ENCODE measurements around the gene DLEC1.
A peak's percentile ranks its signal among the peaks of the same experiment; 100 is the strongest.

The DLEC1 gene

GRCh38 chr3:38105525-38105924, 66.5 kb downstream of the DLEC1 start:
- no peak for DNase-seq (ENCODE audit: low read depth in 1 of 2, low spot score in 1 of 2)

GRCh38 chr3:38107911-38108648, 69.1 kb downstream of the DLEC1 start:
- no peak for DNase-seq (ENCODE audit: low read depth in 1 of 2, low spot score in 1 of 2)

- no peak for DNase-seq (ENCODE audit: low read depth in 1 of 2, low spot score in 1 of 2)
Observed at GRCh38 chr3:38108649-38109579, 69.9 kb downstream of the DLEC1 start.

- no peak for DNase-seq (ENCODE audit: low read depth in 1 of 2, low spot score in 1 of 2)
Observed at GRCh38 chr3:38109580-38110313, 70.7 kb downstream of the DLEC1 start.

GRCh38 chr3:38110314-38111050, 71.5 kb downstream of the DLEC1 start:
- no peak for DNase-seq (ENCODE audit: low read depth in 1 of 2, low spot score in 1 of 2)

GRCh38 chr3:38111201-38111600, 72.2 kb downstream of the DLEC1 start:
- DNase-seq (ENCODE audit: low read depth in 1 of 2, low spot score in 1 of 2) = no peak

- DNase-seq (ENCODE audit: low read depth in 1 of 2, low spot score in 1 of 2) = no peak
Observed at GRCh38 chr3:38111696-38112377, 72.8 kb downstream of the DLEC1 start.

GRCh38 chr3:38112378-38112761, 73.4 kb downstream of the DLEC1 start:
- no peak for DNase-seq (ENCODE audit: low read depth in 1 of 2, low spot score in 1 of 2)

GRCh38 chr3:38114052-38114874, 75.3 kb downstream of the DLEC1 start:
- DNase-seq (ENCODE audit: low read depth in 1 of 2, low spot score in 1 of 2) = no peak

- DNase-seq (ENCODE audit: low read depth in 1 of 2, low spot score in 1 of 2) = no peak
Observed at GRCh38 chr3:38114875-38115644, 76.1 kb downstream of the DLEC1 start.

- no peak for DNase-seq (ENCODE audit: low read depth in 1 of 2, low spot score in 1 of 2)
Observed at GRCh38 chr3:38115645-38116427, 76.8 kb downstream of the DLEC1 start.

- no peak for DNase-seq (ENCODE audit: low read depth in 1 of 2, low spot score in 1 of 2)
Observed at GRCh38 chr3:38116471-38117162, 77.6 kb downstream of the DLEC1 start.

GRCh38 chr3:38117163-38117716, 78.2 kb downstream of the DLEC1 start:
- no peak for DNase-seq (ENCODE audit: low read depth in 1 of 2, low spot score in 1 of 2)

- DNase-seq (ENCODE audit: low read depth in 1 of 2, low spot score in 1 of 2) = peak; percentile 34 to 55
Observed at GRCh38 chr3:38117748-38118420, 78.9 kb downstream of the DLEC1 start.

GRCh38 chr3:38118421-38119247, 79.6 kb downstream of the DLEC1 start:
- DNase-seq (ENCODE audit: low read depth in 1 of 2, low spot score in 1 of 2) = no peak

GRCh38 chr3:38119248-38119544, 80.2 kb downstream of the DLEC1 start:
- DNase-seq (ENCODE audit: low read depth in 1 of 2, low spot score in 1 of 2) = no peak

Measured in activated T-helper 1 cell treated with anti-CD3 and anti-CD28 coated beads, Interleukin-2, amount 50 U/mL, for 16 hours (primary cell).